SK-N-MC (cell line): ENCODE results near the gene FCRL3.

Experiments used
- DNase-seq: peaks from one replicate; pipeline ENCODE4 v3.0.0-alpha.2; 2011; ENCODE audit warnings: low read depth, low spot score
- H3K27ac ChIP-seq: fragments of 200-600 bp; sonication (generic); 2 replicates; pipeline ENCODE4 v1.5.1; 2016; ENCODE audit warnings: mixed run types
- H3K36me3 ChIP-seq: fragments of 200-600 bp; sonication (generic); 2 replicates; pipeline ENCODE4 v1.6.1; 2017; ENCODE audit warnings: antibody characterized with exemption, low read length, mixed read lengths; ENCODE audit not compliant: insufficient read depth
- H3K4me3 ChIP-seq: fragments of 200-600 bp; sonication (generic); 2 replicates; pipeline ENCODE4 v1.5.1; 2016
- H3K9ac ChIP-seq: fragments of 200-600 bp; sonication (generic); 2 replicates; pipeline ENCODE4 v1.8.0; 2017; ENCODE audit warnings: mixed run types, mixed read lengths; ENCODE audit not compliant: insufficient read length
- H3K9me3 ChIP-seq: fragments of 200-600 bp; sonication (generic); 2 replicates; pipeline ENCODE4 v1.6.1; 2017; ENCODE audit warnings: low read depth, mild to moderate bottlenecking, antibody characterized with exemption, low read length, moderate library complexity, mixed read lengths
- EZH2 ChIP-seq: fragments of 200-600 bp; sonication (generic); IDR thresholded peaks from one replicate; pipeline ENCODE4 v1.6.1; 2017; ENCODE audit warnings: antibody characterized with exemption
- FOXP2 ChIP-seq: optimal IDR thresholded peaks from 2 replicates; pipeline ENCODE3; 2011; ENCODE audit warnings: mild to moderate bottlenecking, moderate library complexity; ENCODE audit not compliant: insufficient read depth; ENCODE audit errors: extremely low read length, control extremely low read depth
- POLR2AphosphoS5 ChIP-seq: IDR thresholded peaks from 2 replicates; pipeline ENCODE4 v1.6.1; 2012; ENCODE audit warnings: mild to moderate bottlenecking, low read depth, low read length, borderline replicate concordance

The FCRL3 gene

GRCh38 chr1:157723157-157723556, 22.6 kb upstream of the FCRL3 start:
- no peaks in the 10 kb centered on the region for H3K9me3 ChIP-seq
- DNase-seq = no peak
- no peak overlapping the region for H3K9ac ChIP-seq
- TF ChIP-seq EZH2 (no peak), FOXP2 (no peak), POLR2AphosphoS5 (no peak)
- no peak overlapping the region for H3K27ac ChIP-seq
- no peak overlapping the region for H3K4me3 ChIP-seq
- no peaks in the 10 kb centered on the region for H3K36me3 ChIP-seq

GRCh38 chr1:157721985-157722384, 21.4 kb upstream of the FCRL3 start:
- H3K27ac ChIP-seq = no peak overlapping the region
- no peaks in the 10 kb centered on the region for H3K36me3 ChIP-seq
- no peak for TF ChIP-seq FOXP2
- no peak for TF ChIP-seq POLR2AphosphoS5
- no peak for TF ChIP-seq EZH2
- no peak overlapping the region for H3K4me3 ChIP-seq
- no peaks in the 10 kb centered on the region for H3K9me3 ChIP-seq
- no peak for DNase-seq
- no peak overlapping the region for H3K9ac ChIP-seq

DNA sequence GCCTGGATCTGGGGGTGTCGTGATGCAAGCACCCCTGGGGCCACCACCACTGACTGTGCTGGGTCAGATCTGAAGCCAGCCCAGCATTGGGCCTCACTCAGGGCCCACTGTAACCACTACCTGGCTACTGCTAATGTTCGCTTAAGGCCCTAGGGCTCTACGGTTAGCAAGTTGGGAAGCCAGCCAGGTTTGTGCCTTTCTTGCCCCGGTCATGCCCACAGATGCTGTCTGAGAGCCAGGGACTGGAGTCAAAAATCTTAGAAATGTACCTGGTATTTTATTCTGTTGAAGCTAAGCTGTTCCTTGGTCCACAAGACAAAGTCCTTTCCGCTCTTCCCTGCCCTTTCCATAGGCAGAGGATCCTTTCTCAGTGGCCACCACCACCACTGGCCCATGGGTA, 15.2 kb upstream of the FCRL3 start:
- H3K27ac ChIP-seq = no peak overlapping the region
- TF ChIP-seq POLR2AphosphoS5 = no peak
- TF ChIP-seq EZH2 = no peak
- no peak for TF ChIP-seq FOXP2

DNA sequence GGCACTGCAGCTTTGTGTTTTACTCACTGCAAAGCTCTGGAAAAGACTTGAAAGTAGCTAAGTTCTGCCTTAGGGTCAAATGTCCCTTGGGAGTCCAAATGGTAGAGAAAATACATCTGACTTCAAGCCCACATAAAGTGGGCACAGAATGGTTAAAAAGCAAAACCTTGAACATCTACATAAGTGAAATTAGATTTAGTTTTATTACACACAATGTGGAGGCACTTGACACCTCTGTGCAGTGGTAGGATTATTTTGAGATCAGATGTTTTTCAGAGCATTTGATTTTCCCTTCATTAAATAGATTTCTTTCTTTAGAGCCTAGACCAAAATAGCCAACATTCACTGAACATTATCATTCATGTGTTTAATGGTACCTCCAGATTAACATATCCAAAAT, 11.2 kb upstream of the FCRL3 start:
- H3K9me3 ChIP-seq = no peaks in the 10 kb centered on the region
- H3K9ac ChIP-seq = no peak overlapping the region
- H3K4me3 ChIP-seq = no peak overlapping the region

More for the DNA sequence above, 15.2 kb upstream of the FCRL3 start:
- Histone ChIP-seq H3K4me3 (no peak overlapping the region), H3K9me3 (no peaks in the 10 kb centered on the region), H3K9ac (no peak overlapping the region), H3K36me3 (no peaks in the 10 kb centered on the region)
- no peak for DNase-seq

GRCh38 chr1:157704878-157705277, 4.3 kb upstream of the FCRL3 start:
- no peak overlapping the region for H3K9ac ChIP-seq
- TF ChIP-seq EZH2 (no peak), FOXP2 (no peak), POLR2AphosphoS5 (no peak)

More for the DNA sequence above, 11.2 kb upstream of the FCRL3 start:
- TF ChIP-seq EZH2 (no peak), FOXP2 (no peak), POLR2AphosphoS5 (no peak)
- no peak for DNase-seq
- Histone ChIP-seq H3K27ac (no peak overlapping the region), H3K36me3 (no peaks in the 10 kb centered on the region)

GRCh38 chr1:157703981-157704380, 3.4 kb upstream of the FCRL3 start:
- DNase-seq = no peak
- Histone ChIP-seq H3K27ac (no peak overlapping the region), H3K4me3 (no peak overlapping the region), H3K9ac (no peak overlapping the region), H3K36me3 (no peaks in the 10 kb centered on the region), H3K9me3 (no peaks in the 10 kb centered on the region)
- TF ChIP-seq POLR2AphosphoS5 = no peak
- TF ChIP-seq FOXP2 = no peak
- no peak for TF ChIP-seq EZH2

More at GRCh38 chr1:157704878-157705277, 4.3 kb upstream of the FCRL3 start:
- no peaks in the 10 kb centered on the region for H3K36me3 ChIP-seq
- DNase-seq = no peak
- no peak overlapping the region for H3K27ac ChIP-seq
- no peak overlapping the region for H3K4me3 ChIP-seq
- no peaks in the 10 kb centered on the region for H3K9me3 ChIP-seq

- H3K27ac ChIP-seq = no peak overlapping the region
- TF ChIP-seq FOXP2 (no peak), POLR2AphosphoS5 (no peak), EZH2 (no peak)
- no peaks in the 10 kb centered on the region for H3K9me3 ChIP-seq
- no peak overlapping the region for H3K9ac ChIP-seq
- H3K36me3 ChIP-seq = no peaks in the 10 kb centered on the region
- H3K4me3 ChIP-seq = no peak overlapping the region
- no peak for DNase-seq
These were observed 1.8 kb upstream of the FCRL3 start for GRCh38 chr1:157702308-157702825.

DNA sequence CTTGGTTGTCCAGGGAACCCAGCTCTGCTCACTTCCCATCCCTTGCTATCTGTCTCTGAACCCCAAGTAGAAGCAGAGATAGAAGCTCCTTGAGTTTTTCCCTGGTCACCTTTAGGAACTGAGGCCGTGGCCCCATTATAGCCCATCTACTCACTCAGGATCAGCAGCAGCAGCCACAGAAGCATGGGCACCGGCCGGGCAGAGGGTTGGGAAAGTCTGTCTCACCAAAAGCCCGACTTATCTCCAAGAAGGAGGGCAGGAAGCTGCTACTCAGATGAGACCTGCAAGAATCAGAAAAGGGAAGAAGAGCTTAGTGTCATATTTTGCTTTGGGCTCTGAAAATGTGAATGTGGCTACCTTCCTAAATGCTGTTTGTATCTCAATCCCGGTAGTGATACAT, 264 bp downstream of the FCRL3 start:
- no peak for DNase-seq
- TF ChIP-seq FOXP2 = no peak
- TF ChIP-seq POLR2AphosphoS5 = no peak
- TF ChIP-seq EZH2 = no peak
- no peaks in the 10 kb centered on the region for H3K9me3 ChIP-seq
- H3K9ac ChIP-seq = no peak overlapping the region
- no peak overlapping the region for H3K4me3 ChIP-seq
- H3K27ac ChIP-seq = no peak overlapping the region
- no peaks in the 10 kb centered on the region for H3K36me3 ChIP-seq

DNA sequence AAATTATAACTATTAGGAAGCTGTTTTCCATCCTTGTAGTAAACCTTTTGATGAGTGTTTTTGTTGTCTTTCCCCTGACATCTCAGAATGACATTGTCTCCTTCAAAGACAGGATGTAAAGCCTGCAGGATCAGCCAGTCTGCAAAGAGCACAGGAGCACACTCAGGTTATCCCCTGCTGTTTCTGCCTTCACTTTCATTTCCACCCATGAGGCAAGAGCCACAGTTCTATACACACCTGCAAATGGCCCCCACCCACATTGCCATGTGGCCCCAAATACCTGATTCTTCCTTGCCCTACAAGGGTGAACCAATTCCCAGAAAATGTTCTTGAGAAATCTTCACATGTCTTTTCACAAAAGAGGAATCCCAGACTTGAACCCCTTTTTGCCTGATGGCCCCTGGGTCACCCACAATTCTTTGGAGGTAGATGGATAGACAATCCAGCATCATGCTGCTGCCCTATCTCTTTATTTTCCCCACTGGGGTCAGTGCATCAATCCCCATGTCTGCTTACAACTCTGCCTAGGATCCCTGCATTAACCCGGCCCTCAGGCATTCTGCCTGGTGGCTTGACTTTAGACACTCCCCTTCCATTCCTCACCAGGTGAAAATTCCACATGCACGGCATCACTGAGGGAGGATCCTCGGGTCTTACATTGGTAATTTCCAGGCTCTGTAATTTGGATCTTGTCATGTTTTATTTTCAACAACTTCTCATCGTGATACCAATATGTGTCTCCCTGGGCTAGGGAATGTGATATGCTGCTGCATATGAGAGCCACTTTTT, 2.6 kb downstream of the FCRL3 start:
- no peaks in the 10 kb centered on the region for H3K9me3 ChIP-seq

More for the DNA sequence above, 2.6 kb downstream of the FCRL3 start:
- no peak overlapping the region for H3K9ac ChIP-seq
- H3K4me3 ChIP-seq = no peak overlapping the region
- no peak for DNase-seq
- TF ChIP-seq EZH2 = no peak
- no peak for TF ChIP-seq FOXP2
- no peak for TF ChIP-seq POLR2AphosphoS5
- no peaks in the 10 kb centered on the region for H3K36me3 ChIP-seq
- no peak overlapping the region for H3K27ac ChIP-seq
